Amygdala (tissue), 56 donors: ENCODE results near the gene SPINK14.

Experiments
- DNase-seq, 56 donors: peaks; one replicate each; lab custom pipeline; 2025; lab: John Stamatoyannopoulos, UW

The SPINK14 gene

GRCh38 chr5:148168246-148168645 is at the start of gene SPINK14:
TSS of gene SPINK14 (plus strand) at chr5:148168546. CDS start at chr5:148169733, 1,187 bp downstream.
- DNase-seq: no peak

- no peak for DNase-seq
Observed at GRCh38 chr5:148120317-148120716, 48.0 kb upstream of the SPINK14 start.

GRCh38 chr5:148125641-148126040 is 42.7 kb upstream of the SPINK14 start:
- no peak for DNase-seq

GRCh38 chr5:148135091-148136048 is 33.0 kb upstream of the SPINK14 start:
- no peak for DNase-seq

- DNase-seq: no peak
Observed at GRCh38 chr5:148140846-148141245, 27.5 kb upstream of the SPINK14 start.

GRCh38 chr5:148141645-148142044 is 26.7 kb upstream of the SPINK14 start:
- DNase-seq: no peak

- DNase-seq: no peak
Observed at GRCh38 chr5:148145916-148146315, 22.4 kb upstream of the SPINK14 start.

GRCh38 chr5:148146487-148146886 is 21.9 kb upstream of the SPINK14 start:
- DNase-seq: no peak

- DNase-seq: no peak
Observed at GRCh38 chr5:148147415-148147814, 20.9 kb upstream of the SPINK14 start.

- DNase-seq: no peak
Observed at GRCh38 chr5:148151872-148152271, 16.5 kb upstream of the SPINK14 start.

- DNase-seq: no peak
Observed at GRCh38 chr5:148152781-148153180, 15.6 kb upstream of the SPINK14 start.

GRCh38 chr5:148156609-148157008 is 11.7 kb upstream of the SPINK14 start:
- no peak for DNase-seq

GRCh38 chr5:148162038-148162437 is 6.3 kb upstream of the SPINK14 start:
- no peak for DNase-seq

GRCh38 chr5:148163345-148163744 is 5.0 kb upstream of the SPINK14 start:
- no peak for DNase-seq

- DNase-seq: no peak
Observed at GRCh38 chr5:148166550-148167283, 1.6 kb upstream of the SPINK14 start.

GRCh38 chr5:148172377-148172776 is 4.0 kb downstream of the SPINK14 start:
- no peak for DNase-seq

GRCh38 chr5:148176480-148176879 is 8.1 kb downstream of the SPINK14 start:
- no peak for DNase-seq

- no peak for DNase-seq
Observed at GRCh38 chr5:148177207-148177606, 8.9 kb downstream of the SPINK14 start.

- DNase-seq: peak in 5 of 56 donors; percentile 0 to 30 (median 4)
Observed at GRCh38 chr5:148179234-148179824, 11.0 kb downstream of the SPINK14 start.

GRCh38 chr5:148186248-148187003 is 18.1 kb downstream of the SPINK14 start:
- no peak for DNase-seq
